Keratinocyte (primary cell): ENCODE results near the gene PEAK3. TPM values are rescaled to one million over a fixed set of nuclear protein-coding genes. Genes with fewer than 3 reads are reported as not detected.

Experiments
- DNase-seq: peaks from one replicate; pipeline ENCODE4 v3.0.0-alpha.2; 2011; ENCODE audit warnings: low read depth, missing footprints, low spot score
- FAIRE-seq: peaks from 2 replicates; lab custom pipeline; 2011; peaks lifted over from hg19 to GRCh38; lab: Jason Lieb, UNC
- H2AFZ ChIP-seq: 2 replicates; pipeline ENCODE4 v1.6.0; 2012; ENCODE audit warnings: low read length, control low read depth, inconsistent platforms; ENCODE audit not compliant: control insufficient read depth
- H3K27ac ChIP-seq: 2 replicates; pipeline ENCODE4 v1.5.1; 2011; ENCODE audit warnings: low read length; ENCODE audit not compliant: control insufficient read depth, insufficient read depth
- H3K27me3 ChIP-seq: 3 replicates; pipeline ENCODE4 v1.6.0; 2011; ENCODE audit warnings: low read length; ENCODE audit not compliant: control insufficient read depth, insufficient read depth; ENCODE audit errors: extremely low read depth
- H3K36me3 ChIP-seq, 2 experiments: 2 replicates in 1 of 2; 3 replicates in 1 of 2; pipeline ENCODE4 v1.5.1; 2011; ENCODE audit warnings: low read length in 2 of 2, mild to moderate bottlenecking in 1 of 2; ENCODE audit not compliant: control insufficient read depth in 2 of 2, insufficient read depth in 2 of 2; ENCODE audit errors: extremely low read depth in 1 of 2
- H3K4me1 ChIP-seq: 3 replicates; pipeline ENCODE4 v1.5.1; 2011; ENCODE audit warnings: low read length; ENCODE audit not compliant: control insufficient read depth, insufficient read depth; ENCODE audit errors: extremely low read depth
- H3K4me2 ChIP-seq: 3 replicates; pipeline ENCODE4 v1.6.0; 2011; ENCODE audit warnings: low read depth, low read length; ENCODE audit not compliant: control insufficient read depth, insufficient read depth; ENCODE audit errors: extremely low read depth
- H3K4me3 ChIP-seq, 3 experiments: fragments of 200-600 bp in 1 of 3; sonication (generic) in 1 of 3; 2 replicates in 2 of 3; 3 replicates in 1 of 3; pipeline ENCODE4 v1.5.1; 2011 to 2016; ENCODE audit warnings: low read length in 3 of 3, mild to moderate bottlenecking in 3 of 3, control low read depth in 2 of 3, inconsistent platforms in 1 of 3, low read depth in 1 of 3, mixed read lengths in 1 of 3, mixed run types in 1 of 3, moderate library complexity in 1 of 3; ENCODE audit not compliant: control insufficient read depth in 2 of 3, insufficient read depth in 2 of 3; ENCODE audit errors: extremely low read depth in 1 of 3
- H3K79me2 ChIP-seq: 2 replicates; pipeline ENCODE4 v1.6.0; 2012; ENCODE audit warnings: low read length; ENCODE audit not compliant: control insufficient read depth, insufficient read depth
- H3K9ac ChIP-seq: 3 replicates; pipeline ENCODE4 v1.6.0; 2011; ENCODE audit warnings: low read length; ENCODE audit not compliant: control insufficient read depth, insufficient read depth; ENCODE audit errors: extremely low read depth
- H3K9me1 ChIP-seq: 3 replicates; pipeline ENCODE4 v1.6.0; 2011; ENCODE audit warnings: low read length; ENCODE audit not compliant: control insufficient read depth, insufficient read depth; ENCODE audit errors: extremely low read depth
- H3K9me3 ChIP-seq: 2 replicates; pipeline ENCODE4 v1.5.1; 2012; ENCODE audit warnings: low read depth, low read length; ENCODE audit not compliant: control insufficient read depth
- H4K20me1 ChIP-seq: 3 replicates; pipeline ENCODE4 v1.6.0; 2011; ENCODE audit warnings: low read length; ENCODE audit not compliant: control insufficient read depth, insufficient read depth; ENCODE audit errors: extremely low read depth
- CTCF ChIP-seq, 3 experiments: IDR thresholded peaks in 1 of 3; conservative IDR thresholded peaks in 1 of 3; optimal IDR thresholded peaks in 1 of 3; 2 replicates in 2 of 3; 3 replicates in 1 of 3; pipeline versions ENCODE3 to v1.5.1; 2011; ENCODE audit warnings: low read length in 3 of 3, mild to moderate bottlenecking in 3 of 3, moderate library complexity in 2 of 3, control low read depth in 1 of 3, inconsistent platforms in 1 of 3; ENCODE audit not compliant: insufficient read depth in 2 of 3; ENCODE audit errors: extremely low read depth in 1 of 3
- EZH2 ChIP-seq: IDR thresholded peaks from one replicate; pipeline ENCODE4 v1.6.1; 2012; ENCODE audit warnings: inconsistent platforms, mild to moderate bottlenecking, low read length, moderate library complexity
- dilution Hi-C: fragments of 300-500 bp; cut with MboI; formaldehyde crosslinking; loops from one replicate; pipeline ENCODE4 v1.7.0; 2020; ENCODE audit warnings: low sequenced_read_pairs; ENCODE audit not compliant: extremely low pct_ligation_motif_present
- polyA plus RNA-seq, 5 experiments: library from polyadenylated mRNA; depleted of rRNA in 3 of 5; stranded (reverse) in 3 of 5; stranded (forward) in 1 of 5; unstranded in 1 of 5; fragments of >200 nt; gene quantifications; 1 replicate in 1 of 5; 2 replicates in 3 of 5; 3 replicates in 1 of 5; pipeline versions ENCODE4 v1.2.1 to v1.2.3, GENCODE V29; 2011 to 2012; ENCODE audit warnings: missing spikeins in 2 of 5, low read depth in 1 of 5, low replicate concordance in 1 of 5

Gene PEAK3
- polyA plus RNA-seq, 1 donor (not counting 4 experiments of a cell fraction or from before 2014, with no cell fraction given), result not detected

GRCh38 chr19:2227415-2228156 is 54.4 kb downstream of the PEAK3 start:
- no peak overlapping the region for H3K4me2 ChIP-seq
- DNase-seq (no peak), FAIRE-seq (no peak)
- dilution Hi-C loops, result no loop called here
- TF ChIP-seq CTCF (optimal IDR thresholded peaks at IDR 0.05 in 1 of 3, IDR thresholded peaks at IDR 0.05 in 1 of 3, conservative IDR thresholded peaks at IDR 0.05 in 1 of 3; ENCODE audit: extremely low read depth in 1 of 3, insufficient read depth in 2 of 3, low read length in 3 of 3), result peak in 1 of 3 experiments; percentile 30
- TF ChIP-seq EZH2, result no peak
- H4K20me1 ChIP-seq, result peaks cover 7% of the 10 kb centered on the region
- peaks cover 22 to 33% of the 10 kb centered on the region in 2 experiments for H3K36me3 ChIP-seq
- no peak overlapping the region for H3K9ac ChIP-seq
- no peaks in the 10 kb centered on the region for H3K9me3 ChIP-seq
- H3K4me3 ChIP-seq, result no peak overlapping the region
- H3K27ac ChIP-seq, result no peak overlapping the region
- peaks cover under 1% of the 10 kb centered on the region for H3K79me2 ChIP-seq
- no peak overlapping the region for H2AFZ ChIP-seq
- H3K4me1 ChIP-seq, result no peaks in the 10 kb centered on the region
- H3K9me1 ChIP-seq, result no peaks in the 10 kb centered on the region
- H3K27me3 ChIP-seq, result no peaks in the 10 kb centered on the region

GRCh38 chr19:2226840-2227360 is 55.1 kb downstream of the PEAK3 start:
- DNase-seq (no peak), FAIRE-seq (no peak)
- Histone ChIP-seq H3K36me3 (peaks cover 22 to 29% of the 10 kb centered on the region in 2 experiments), H3K4me2 (no peak overlapping the region), H4K20me1 (peaks cover 7% of the 10 kb centered on the region), H3K9me3 (no peaks in the 10 kb centered on the region), H3K4me3 (no peak overlapping the region), H3K27ac (no peak overlapping the region), H2AFZ (no peak overlapping the region), H3K9ac (no peak overlapping the region), H3K9me1 (no peaks in the 10 kb centered on the region), H3K4me1 (no peaks in the 10 kb centered on the region), H3K79me2 (no peaks in the 10 kb centered on the region), H3K27me3 (no peaks in the 10 kb centered on the region)
- dilution Hi-C loops, result no loop called here
- TF ChIP-seq CTCF (optimal IDR thresholded peaks at IDR 0.05 in 1 of 3, IDR thresholded peaks at IDR 0.05 in 1 of 3, conservative IDR thresholded peaks at IDR 0.05 in 1 of 3; ENCODE audit: extremely low read depth in 1 of 3, insufficient read depth in 2 of 3, low read length in 3 of 3) (no peak), EZH2 (no peak)
